Measurements from ENCODE around the gene LSP1.
"Not testable (repeated sequence)": the region's sequence is repeated elsewhere in the genome, so short reads cannot be mapped to it uniquely, and the experiment has no call there.

The LSP1 gene

DNA sequence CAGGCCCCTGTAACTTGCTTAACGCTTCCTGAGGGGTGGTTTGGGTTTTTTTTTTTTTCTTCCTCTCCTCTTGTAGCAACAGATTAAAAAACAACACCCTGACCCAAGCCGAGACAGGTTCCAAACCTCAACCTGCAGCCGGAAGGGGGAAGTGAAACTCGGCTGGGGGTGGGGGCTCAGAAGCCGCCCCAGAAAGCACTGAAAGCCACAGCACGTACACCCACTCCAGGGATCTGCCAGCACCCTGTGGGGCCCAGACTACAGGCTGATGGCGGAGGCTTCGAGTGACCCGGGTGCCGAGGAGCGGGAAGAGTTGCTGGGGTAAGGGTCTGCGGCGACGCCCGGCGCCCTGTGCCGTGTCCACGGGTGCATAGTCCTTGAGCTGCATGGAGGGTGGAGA, at the start of gene LSP1:
LSP1 (plus strand) TSS at position 208 of the 400 bp plus-strand sequence; CDS start at position 269, 61 bp downstream.
- no peak for DNase-seq

DNA sequence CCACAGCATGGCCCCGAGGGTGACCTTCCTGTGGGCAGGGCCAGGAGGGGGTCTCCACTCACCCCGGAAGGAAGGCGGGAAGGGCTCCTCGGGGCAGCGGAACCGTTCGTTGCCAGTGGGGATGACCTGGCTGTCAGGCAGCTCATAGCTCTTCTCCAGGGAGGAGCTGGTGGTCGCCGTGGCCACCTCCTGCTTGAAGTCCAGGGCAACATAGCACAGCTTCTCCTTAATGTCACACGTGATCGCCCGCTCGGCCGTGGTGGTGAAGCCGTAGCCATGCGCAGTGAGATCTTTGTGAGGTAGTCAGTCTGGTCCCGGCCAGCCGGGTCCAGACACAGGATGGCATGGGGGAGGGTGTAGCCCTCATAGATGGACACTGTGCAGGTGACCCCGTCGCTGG, 49.6 kb upstream of the LSP1 start:
- no peak for DNase-seq

DNA sequence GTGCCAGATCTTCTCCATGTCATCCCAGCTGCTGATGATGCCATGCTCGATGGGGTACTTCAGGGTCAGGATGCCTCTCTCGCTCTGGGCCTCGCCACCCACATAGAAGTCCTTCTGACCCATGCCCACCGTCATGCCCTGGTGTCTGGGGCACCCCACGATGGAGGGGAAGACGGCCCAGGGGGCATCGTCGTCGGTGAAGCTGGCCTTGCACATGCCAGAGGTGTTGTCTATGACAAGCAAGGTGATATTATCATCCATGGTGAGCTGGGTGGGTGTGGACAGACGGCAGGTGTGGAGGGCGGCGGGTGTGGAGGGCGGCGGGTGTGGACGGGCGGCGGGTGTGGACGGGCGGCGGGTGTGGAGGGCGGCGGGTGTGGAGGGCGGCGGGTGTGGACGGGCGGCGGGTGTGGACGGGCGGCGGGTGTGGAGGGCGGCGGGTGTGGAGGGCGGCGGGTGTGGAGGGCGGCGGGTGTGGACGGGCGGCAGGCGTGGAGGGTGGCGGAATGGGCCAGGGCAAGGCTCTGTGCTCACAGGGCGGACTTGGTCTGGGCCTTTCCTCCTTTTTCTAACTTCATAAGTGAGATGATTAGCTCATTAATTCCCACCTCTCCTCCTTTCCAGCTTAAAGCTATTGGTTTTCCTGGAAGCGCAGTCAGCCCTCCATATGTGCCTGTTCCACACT, 48.9 kb upstream of the LSP1 start:
- DNase-seq: not testable (repeated sequence)

DNA sequence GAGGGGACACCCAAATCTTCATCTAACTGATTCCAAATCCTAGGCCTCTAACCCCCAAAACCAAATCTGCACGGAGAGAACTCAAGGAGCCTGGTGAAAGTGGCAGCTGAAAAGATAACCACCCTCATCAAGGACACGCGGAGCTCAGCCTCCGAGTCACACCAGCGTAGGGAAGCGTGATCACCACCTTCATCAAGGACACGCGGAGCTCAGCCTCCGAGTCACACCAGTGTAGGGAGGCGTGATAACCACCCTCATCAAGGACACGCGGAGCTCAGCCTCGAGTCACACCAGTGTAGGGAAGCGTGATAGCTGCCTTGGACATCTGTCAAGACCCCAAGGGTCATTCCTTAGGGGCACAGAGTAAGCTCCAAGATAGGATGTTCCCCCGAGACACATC, 47.4 kb upstream of the LSP1 start:
- no peak for DNase-seq

DNA sequence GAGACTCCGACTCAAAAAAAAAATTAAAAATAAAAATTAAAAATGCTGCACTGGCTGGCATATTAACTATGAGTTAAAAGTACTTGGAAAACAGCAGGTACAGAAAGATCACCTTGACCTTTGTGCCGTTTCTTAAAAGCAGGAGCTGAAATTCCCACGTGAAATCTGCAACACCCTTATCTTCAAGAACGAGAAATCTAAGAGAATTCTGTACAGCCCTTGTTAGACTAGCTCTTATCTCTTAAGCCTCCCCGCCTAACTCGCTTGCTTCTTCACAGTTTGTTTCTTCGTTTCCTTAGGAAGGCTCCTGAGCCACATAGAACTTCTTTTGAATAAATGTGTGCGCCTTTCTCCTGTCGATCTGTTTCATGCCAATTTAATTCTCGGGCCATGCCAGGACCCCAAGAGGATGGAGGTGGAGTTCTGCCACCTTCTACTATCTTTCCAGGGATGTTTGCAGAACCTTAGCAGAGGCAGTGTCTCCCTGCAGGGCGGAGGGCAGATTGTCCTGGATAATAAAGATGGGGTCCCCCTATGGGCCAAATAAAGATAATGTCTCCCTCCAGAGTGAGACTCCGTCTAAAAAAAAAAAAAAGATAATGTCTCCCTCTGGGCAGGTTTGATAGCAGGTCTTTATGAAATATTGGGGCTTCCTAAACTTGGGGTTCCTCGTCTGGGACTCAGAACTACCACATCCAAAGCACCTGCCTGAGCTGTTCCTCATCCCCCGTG, 45.5 kb upstream of the LSP1 start:
- peak in 1 of 2 experiments; percentile 4 for DNase-seq

- no peak for DNase-seq
Measured at GRCh38 chr11:1810761-1811160, 42.1 kb upstream of the LSP1 start.

DNA sequence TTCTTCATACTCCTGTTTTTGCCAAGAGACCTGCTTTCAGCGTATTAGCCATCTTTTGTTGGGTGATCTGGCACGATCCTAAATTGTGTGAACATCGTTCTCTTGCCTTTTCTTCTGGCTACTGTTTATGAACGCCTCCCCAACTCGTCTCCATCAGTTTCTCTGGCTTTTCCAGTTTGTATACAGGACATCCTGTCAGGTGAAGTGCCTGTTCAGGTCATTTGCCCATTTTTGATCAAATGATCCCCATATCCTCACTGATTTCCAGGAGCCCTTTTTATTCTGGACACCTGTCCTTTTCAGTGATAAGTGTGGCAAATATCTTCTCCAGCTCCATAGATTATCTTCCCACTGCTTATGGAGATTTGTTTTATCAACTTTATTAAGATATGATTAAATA, 40.6 kb upstream of the LSP1 start:
- no peak for DNase-seq

DNA sequence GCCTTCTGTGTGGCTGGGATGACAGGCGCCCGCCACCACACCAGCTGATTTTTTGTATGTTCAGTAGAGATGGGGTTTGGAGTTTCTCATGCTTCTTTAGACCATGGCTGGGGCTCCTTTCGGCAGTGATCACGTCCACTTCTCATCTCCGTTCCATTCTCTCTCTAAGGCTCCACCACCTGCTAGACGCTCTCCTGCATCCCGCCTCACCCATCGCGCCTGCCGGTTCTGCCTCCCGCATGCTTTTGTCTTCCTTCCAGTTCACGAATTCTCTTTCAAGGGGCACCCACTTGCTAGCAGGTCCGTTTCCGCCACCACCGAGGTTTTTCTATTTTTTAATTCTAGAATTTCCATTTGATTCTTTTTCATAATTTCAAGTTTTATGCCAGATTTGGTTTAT, 40.1 kb upstream of the LSP1 start:
- DNase-seq: no peak

DNA sequence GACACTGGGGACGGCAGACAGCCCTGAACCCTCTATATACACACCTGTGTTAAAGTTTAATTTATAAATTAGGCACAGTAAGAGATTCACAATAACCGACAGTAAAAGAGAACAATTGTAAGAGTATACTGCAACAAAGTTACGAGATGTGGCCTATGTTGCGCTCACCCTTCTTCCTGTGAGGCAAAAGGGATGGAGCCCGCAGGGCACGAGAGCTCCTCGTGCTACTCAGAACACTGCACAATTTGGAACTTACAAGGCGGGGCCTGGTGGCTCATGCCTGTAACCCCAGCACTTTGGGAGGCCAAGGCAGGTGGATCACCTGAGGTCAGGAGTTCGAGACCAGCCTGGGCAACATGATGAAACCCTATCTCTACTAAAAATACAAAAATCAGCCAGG, 39.5 kb upstream of the LSP1 start:
- DNase-seq: not testable (repeated sequence)

DNA sequence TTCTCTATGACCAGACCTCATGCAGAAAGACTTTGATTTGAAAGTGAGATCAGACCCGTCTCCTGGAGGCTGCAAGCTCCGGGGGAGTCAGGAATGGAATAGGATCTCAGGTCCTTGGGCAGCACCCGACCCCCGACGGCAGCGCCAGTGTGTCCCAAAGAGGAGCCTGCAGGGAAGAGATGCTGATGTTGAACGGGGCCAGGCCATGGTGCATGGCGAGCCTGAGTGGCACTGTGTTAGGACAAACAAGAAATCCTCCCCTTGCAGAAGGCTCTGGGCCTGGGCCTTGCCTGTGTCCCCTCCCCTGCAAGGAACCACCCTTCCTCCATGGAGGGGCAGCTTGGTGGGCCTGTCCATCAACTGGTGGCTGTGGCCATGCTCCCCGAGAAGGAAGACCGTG, 38.2 kb upstream of the LSP1 start:
- no peak for DNase-seq

DNA sequence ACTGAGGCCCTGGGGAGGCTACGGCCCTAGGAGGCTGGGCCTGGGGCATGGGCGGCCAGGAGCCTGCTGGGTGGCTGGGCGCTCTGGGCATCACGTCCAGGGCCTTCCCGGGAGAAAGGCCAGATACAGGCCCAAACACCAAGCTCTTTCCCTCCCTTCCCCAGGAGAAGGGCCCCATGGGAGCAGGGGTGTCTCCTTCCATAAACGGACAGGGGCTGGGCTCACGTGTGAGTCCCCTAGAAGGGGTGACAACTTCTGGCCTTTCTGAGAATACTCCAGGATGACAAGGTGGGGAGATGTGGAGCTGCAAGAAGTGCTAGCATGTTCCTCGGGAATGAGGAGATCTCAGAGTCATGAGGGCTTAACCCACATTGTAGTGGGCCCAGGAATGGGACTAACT, 37.6 kb upstream of the LSP1 start:
- no peak for DNase-seq

DNA sequence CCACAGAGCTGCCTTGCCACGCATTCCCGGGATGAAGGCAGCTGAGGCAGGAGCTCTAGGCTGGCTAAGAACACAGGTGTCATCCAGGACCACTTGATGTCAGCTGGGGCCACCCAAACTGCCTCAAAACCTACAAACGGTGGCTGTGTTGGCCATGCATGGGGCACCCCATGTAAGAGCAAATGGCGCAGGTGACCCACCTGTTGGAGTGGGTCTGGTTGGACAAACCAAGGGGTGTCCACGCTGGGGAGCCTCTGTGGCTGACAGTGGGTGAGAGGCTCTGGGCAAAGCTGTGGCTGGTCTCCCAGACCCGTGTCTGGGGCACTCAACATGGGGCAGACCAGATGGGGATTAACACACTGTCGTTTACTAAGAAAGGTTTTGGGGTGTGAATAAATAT, 37.1 kb upstream of the LSP1 start:
- no peak for DNase-seq

DNA sequence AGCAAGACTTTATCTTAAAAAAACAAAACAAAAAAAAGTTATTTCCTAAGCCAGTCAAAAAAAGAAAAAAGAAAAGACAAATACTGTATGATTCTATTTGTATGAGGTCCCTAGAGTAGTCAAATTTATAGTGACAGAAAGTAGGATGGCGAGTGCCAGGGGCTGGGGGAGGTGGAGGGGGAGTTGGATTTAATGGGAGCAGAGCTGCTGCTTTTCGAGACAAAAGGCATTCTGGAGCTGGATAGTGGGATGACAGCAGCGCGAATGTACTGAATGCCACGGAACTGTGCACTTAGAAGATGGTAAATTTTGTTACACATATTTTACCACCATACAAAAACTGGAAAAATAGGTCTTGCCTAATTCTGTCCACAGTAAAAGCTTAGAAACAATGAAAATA, 35.9 kb upstream of the LSP1 start:
- no peak for DNase-seq

DNA sequence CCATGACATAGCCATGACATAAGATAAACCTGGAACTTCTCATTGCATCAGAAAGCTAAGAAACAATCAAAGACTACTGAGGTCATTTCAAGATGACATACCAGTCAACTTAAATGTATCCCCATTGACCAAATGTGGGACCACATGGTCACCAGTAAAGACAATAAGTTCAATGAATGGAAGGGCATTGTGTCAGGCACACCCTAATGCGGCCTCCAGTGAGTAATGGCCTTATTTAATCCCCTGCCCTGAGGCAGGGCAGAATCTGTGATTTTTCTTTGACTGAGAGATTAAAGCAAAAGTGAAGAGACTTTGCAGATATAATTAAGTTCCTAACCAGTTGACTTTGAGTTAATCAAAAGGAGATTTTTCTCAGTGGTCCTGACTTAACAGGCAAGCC, 35.4 kb upstream of the LSP1 start:
- no peak for DNase-seq

- no peak for DNase-seq
Measured at GRCh38 chr11:1819074-1819473, 33.8 kb upstream of the LSP1 start.

GRCh38 chr11:1820463-1821325, 32.2 kb upstream of the LSP1 start:
- no peak for DNase-seq

DNA sequence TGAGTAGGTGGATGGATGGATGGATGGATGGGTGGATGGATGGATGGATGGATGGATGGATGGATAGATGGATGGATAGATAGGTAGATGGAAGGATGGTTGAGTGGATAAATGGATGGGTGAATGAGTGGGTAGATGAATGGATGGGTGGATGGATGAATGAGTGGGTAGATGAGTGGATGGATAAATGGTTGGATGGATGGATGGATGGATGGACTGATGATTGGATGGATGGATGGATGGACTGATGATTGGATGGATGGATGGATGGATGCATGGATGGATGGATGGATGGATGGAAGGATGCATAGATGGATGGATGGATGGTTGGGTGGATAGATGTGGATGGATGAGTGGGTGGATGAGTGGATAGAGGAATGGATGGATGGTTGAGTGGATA, 31.3 kb upstream of the LSP1 start:
- no peak for DNase-seq

DNA sequence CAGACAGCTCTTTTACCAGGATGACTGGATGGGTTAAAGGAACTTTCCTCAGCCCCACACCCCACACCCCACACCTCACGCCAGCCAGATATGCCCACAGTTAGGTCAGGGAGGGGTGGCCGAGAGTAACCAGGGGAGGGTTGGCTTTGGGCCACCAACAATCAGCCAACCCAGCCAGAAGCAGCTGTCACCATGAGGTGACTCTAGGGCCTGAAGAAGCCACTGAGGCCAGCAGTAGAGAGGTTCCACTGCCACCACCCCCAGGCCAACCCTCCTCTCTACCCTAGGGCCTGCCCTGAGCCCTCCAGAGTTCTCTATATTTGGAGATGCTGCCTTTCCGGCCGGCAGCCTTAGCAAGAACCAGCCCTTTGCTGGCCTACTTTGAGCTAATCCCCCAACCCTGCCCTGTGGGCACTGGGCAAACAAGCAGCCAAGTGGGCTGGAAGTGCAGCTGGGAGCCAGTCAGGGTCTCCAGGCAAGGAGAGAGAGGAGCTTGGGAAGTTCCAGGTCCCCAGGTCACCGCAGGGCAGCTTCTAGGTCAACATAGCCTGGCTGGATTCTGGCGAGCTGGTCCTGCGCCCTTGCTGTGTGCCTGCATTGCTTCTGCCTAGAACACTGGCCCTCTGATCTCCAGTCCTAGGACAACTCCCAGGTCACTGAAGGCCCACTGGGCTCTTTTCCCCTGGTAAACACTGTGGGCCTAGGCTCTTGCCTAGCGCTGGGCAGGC, 30.1 kb upstream of the LSP1 start:
- DNase-seq: no peak

- no peak for DNase-seq
Measured at GRCh38 chr11:1823376-1824220, 29.3 kb upstream of the LSP1 start.

- no peak for DNase-seq
Measured at GRCh38 chr11:1824221-1825038, 28.5 kb upstream of the LSP1 start.

Measured in NCI-H524 (cell line).